Keratinocyte (primary cell): Measurements from ENCODE around the gene PVR.

ENCODE experiments used
- CTCF ChIP-seq, 3 experiments: IDR thresholded peaks in 1 of 3; conservative IDR thresholded peaks in 1 of 3; optimal IDR thresholded peaks in 1 of 3; 2 replicates in 2 of 3; 3 replicates in 1 of 3; pipeline versions ENCODE3 to v1.5.1; 2011; ENCODE audit warnings: low read length in 3 of 3, mild to moderate bottlenecking in 3 of 3, moderate library complexity in 2 of 3, control low read depth in 1 of 3, inconsistent platforms in 1 of 3; ENCODE audit not compliant: insufficient read depth in 2 of 3; ENCODE audit errors: extremely low read depth in 1 of 3
- EZH2 ChIP-seq: IDR thresholded peaks from one replicate; pipeline ENCODE4 v1.6.1; 2012; ENCODE audit warnings: inconsistent platforms, mild to moderate bottlenecking, low read length, moderate library complexity

- TF ChIP-seq CTCF (optimal IDR thresholded peaks at IDR 0.05 in 1 of 3, IDR thresholded peaks at IDR 0.05 in 1 of 3, conservative IDR thresholded peaks at IDR 0.05 in 1 of 3; ENCODE audit: extremely low read depth in 1 of 3, insufficient read depth in 2 of 3, low read length in 3 of 3) (no peak), EZH2 (no peak)
Measured at GRCh38 chr19:44623080-44623479, 20.6 kb upstream of the PVR start.
